SK-N-MC (cell line): ENCODE measurements around the gene SLC6A6.

Experiments
- EZH2 ChIP-seq: fragments of 200-600 bp; sonication (generic); IDR thresholded peaks from one replicate; pipeline ENCODE4 v1.6.1; 2017; ENCODE audit warnings: antibody characterized with exemption
- POLR2AphosphoS5 ChIP-seq: IDR thresholded peaks from 2 replicates; pipeline ENCODE4 v1.6.1; 2012; ENCODE audit warnings: mild to moderate bottlenecking, low read depth, low read length, borderline replicate concordance

DNA sequence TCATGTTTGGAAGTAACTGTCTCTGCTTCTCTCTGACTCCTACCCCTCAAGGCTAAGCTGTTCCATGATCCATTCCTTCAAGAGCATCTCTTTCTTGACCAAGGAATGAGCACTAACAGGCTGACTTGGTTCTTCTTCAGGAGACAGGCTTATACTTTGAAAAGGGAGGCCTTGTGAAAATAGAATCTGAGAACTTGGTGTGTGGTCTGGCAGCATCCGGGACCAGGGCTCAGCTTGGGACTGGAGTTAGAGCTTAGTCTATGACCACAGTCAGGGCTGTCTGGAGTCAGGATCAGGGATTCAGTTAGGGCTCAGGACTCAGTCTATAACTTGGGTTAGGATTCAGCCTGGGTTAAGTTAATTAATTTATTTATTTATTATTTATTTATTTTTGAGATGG lies 44.9 kb upstream of the SLC6A6 start:
- TF ChIP-seq EZH2 (no peak), POLR2AphosphoS5 (no peak)
